NCI-H146 (cell line): ENCODE data around the gene ARMC6.
A peak's percentile ranks its signal among the peaks of the same experiment; 100 is the strongest.
"Not testable (repeated sequence)": the region's sequence is repeated elsewhere in the genome, so short reads cannot be mapped to it uniquely, and the experiment has no call there.

ENCODE experiments used
- DNase-seq: peaks from one replicate; lab custom pipeline; 2025; lab: John Stamatoyannopoulos, UW

The ARMC6 gene

DNA sequence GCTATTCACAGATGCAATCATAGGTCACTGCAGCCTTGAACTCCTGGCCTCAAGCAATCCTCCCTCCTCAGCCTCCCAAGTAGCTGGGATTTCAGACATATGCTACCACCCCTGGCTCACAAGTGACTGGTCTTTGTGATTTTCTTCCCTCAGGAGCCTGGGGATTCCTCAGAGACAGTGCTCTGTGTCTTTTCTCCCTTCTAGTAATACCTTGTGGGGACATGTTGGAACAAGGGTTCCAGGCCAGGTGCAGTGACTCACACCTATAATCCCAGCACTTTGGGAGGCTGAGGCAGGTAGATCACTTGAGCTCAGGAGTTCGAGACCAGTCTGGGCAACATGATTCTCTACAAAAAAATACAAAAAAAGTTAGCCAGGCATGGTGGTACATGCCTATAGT is 10.0 kb upstream of the ARMC6 start:
- DNase-seq = not testable (repeated sequence)

DNA sequence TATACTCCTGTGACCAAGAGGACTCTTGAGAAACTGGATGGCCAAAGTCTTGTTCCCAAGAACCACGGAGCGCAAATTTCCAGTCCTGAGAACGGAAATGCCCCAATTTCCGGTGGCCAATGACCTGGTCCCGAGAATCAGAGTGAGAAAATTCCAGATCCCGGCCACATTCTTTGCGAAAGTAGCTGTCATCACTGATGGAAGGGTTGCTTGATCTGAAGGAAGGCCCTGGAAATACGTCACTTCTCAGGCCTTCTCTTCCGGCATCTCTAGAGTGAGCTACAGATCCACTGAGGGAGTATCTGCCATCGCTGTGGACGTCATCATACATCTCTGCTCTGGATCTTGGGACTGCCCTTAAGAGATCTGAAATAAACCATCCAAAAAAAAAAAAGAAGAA is 7.5 kb upstream of the ARMC6 start:
- DNase-seq = no peak

GRCh38 chr19:19026299-19026971 is 7.0 kb upstream of the ARMC6 start:
- no peak for DNase-seq

- no peak for DNase-seq
Observed at GRCh38 chr19:19027228-19027627, 6.2 kb upstream of the ARMC6 start.

DNA sequence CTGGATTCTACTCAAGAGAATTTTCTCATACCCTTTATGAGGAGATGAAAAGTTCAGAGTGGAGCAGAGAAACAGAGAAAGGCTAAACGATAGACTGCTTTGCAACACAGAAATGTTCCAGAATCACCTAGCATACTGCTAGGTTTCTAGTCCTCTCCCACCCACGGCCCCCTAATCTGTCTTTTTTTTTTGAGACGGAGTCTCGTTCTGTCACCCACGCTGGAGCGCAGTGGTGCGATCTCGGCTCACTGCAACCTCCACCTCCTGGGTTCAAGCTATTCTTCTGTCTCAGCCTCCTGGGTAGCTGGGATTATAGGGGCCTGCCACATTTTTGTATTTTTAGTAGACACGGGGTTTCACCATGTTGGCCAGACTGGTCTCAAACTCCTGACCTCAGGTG is 4.9 kb upstream of the ARMC6 start:
- DNase-seq = no peak

- no peak for DNase-seq
Observed at GRCh38 chr19:19031891-19032290, 1.5 kb upstream of the ARMC6 start.

GRCh38 chr19:19032420-19033175 is 805 bp upstream of the ARMC6 start:
- peak; percentile 95 for DNase-seq

GRCh38 chr19:19033176-19033425 is 302 bp upstream of the ARMC6 start:
- no peak for DNase-seq

- peak; percentile 82 for DNase-seq
Observed at GRCh38 chr19:19034204-19034624, 811 bp downstream of the ARMC6 start.

DNA sequence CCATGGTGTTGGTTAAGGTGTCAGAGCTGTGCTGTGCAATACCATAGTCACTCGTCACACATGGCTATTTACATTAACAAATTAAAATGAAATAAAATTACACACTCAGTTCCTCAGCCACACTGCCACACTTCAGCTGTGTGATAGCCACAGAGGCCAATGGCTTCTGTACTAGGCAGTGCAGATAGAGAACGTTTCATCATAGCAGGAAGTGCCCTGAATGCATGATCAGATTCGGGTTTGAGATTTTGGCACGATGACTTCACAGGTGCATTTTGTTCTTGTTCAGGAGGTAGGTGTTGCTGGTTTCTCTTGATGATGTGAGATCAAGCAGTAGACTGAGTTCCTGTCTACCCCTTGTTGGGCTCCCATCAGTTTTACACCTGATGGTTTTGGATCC is 6.5 kb downstream of the ARMC6 start:
- DNase-seq = no peak

DNA sequence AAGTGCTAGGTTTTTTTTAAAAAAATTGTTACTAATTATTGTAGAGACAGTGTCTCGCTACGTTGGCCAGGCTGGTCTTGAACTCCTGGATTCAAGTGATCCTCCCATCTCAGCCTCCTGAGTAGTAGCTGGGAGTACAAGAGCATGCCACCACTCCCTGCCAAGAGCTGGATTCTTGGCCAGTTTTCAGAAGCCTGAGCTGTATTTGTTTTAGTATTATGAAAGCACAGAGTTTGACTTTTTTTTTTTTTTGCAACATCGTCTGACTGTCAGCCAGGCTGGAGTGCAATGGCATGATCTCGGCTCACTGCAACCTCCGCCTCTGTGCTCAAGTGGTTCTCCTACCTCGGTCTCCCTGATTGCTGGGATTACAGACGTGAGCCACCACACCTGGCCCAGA is 7.0 kb downstream of the ARMC6 start:
- DNase-seq = no peak

- no peak for DNase-seq
Observed at GRCh38 chr19:19042732-19043280, 9.4 kb downstream of the ARMC6 start.

DNA sequence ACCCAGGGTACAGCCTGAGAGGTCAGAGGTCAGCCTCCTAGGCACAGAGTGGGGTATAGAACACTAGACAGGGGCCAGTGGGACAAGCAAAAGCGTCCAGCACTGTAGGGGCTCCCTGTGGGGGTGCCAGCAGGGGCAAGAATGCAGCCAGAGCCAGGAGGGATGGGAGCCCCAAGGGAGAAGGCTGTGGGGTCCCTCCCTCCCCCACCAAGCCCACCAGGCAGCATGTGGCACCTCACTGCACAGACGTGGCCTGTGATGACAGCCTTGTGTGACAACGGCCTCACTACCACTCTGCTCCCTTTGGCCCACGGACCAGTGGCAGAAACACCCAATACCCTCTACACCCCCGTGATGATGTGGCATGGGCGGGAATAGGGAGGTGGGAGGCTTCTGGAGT is 10.1 kb downstream of the ARMC6 start:
- no peak for DNase-seq

- no peak for DNase-seq
Observed at GRCh38 chr19:19043881-19044280, 10.5 kb downstream of the ARMC6 start.

- no peak for DNase-seq
Observed at GRCh38 chr19:19049406-19049805, 16.0 kb downstream of the ARMC6 start.

GRCh38 chr19:19050104-19050503 is 16.7 kb downstream of the ARMC6 start:
- no peak for DNase-seq

DNA sequence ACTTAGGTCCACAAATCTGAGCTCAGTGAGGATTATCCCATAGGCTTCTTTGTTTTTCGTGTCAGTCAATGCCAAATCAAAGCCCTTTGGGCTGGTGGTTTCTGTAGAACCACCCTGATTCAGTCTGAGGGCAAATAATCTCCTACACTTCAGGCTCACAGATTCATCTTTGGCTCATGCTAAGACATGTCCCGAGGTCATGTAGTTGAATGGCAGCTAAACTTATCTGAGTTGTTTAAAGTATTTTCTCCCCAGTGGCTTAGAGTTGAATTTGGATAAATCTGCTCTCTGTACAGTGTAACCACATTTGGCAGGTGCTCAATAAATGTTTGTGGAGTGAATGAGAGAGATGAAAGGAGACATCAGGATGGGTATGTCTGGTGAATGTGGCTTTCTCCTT is 17.3 kb downstream of the ARMC6 start:
- DNase-seq = no peak

DNA sequence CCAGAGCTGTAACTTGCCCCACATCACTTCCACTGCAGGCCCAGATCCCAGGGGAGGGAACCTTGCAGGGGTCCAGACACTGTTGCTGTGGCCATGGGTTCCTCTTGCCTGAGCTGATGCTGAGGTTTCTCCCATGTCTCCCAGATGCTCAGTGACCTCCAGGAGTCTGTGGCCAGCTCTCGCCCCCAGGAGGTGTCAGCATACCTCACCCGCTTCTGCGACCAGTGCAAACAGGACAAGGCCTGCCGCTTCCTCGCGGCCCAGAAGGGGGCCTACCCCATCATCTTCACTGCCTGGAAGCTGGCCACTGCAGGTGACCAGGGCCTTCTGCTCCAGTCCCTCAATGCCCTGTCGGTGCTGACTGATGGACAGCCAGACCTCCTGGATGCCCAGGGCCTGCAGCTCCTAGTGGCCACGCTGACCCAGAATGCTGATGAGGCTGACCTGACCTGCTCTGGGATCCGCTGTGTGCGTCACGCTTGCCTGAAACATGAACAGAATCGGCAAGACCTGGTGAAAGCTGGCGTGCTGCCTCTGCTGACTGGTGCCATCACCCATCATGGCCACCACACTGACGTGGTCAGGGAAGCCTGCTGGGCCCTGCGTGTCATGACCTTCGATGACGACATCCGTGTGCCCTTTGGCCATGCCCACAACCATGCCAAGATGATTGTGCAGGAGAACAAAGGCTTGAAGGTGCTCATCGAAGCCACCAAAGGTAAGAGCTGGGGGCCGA is 18.2 kb downstream of the ARMC6 start:
- DNase-seq = no peak

DNA sequence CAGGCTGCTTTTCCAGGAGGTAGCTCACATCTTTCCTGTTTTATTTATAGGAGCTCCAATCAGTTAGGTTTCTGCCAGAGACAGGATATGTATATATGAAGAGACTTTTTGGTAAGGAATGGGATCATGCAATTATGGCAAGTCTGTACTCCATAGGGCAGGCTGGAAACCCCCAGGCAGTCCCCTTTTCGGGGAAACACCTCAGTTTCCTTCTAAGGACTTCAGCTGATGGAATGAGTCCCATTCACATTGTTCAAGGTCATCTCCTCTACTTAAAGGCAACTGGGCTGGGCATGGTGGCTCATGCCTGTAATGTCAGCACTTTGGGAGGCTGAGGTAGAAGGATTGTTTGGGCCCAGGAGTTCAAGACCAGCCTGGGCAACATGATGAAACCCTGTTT is 19.5 kb downstream of the ARMC6 start:
- DNase-seq = no peak

DNA sequence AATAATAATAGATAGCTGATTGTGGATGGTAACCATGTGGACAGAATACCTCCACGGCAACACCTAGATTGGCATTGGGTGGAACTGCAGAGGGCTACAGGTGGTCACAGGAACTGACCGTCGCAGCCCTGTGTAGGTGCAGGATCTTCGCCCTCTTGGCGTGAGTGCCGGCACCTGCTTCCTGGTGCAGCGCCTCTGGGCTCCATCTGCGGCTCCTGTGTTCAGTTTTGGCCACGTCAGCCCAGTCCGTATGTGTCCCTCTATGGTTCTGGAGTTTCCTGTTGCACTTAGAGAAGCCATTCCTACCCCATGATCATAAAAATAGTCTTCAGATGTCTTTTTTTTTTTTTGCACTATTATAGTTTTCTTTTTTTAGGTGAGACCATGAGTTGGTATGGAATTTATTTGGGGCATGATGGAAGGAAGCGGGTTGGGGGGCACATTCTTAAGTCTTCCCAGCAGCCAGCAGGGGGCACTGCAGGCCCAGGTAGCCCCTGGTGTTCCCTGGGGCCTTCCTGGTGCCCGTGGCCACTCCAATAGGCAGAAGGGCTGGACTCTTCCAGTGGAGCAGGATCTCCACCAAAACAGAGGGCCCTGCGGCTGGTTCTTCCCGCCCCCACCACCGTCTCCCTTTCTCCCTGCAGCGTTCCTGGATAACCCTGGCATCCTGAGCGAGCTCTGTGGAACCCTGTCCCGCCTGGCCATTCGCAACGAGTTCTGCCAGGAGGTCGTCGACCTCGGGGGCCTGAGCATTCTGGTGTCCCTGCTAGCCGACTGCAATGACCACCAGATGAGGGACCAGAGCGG is 20.3 kb downstream of the ARMC6 start:
- DNase-seq = peak; percentile 64

GRCh38 chr19:19054315-19054938 is 21.0 kb downstream of the ARMC6 start:
- DNase-seq = no peak

GRCh38 chr19:19054939-19055440 is 21.6 kb downstream of the ARMC6 start:
- DNase-seq = no peak
